H9 (cell line): ENCODE data around the gene FARS2. TPM values are rescaled to one million over a fixed set of nuclear protein-coding genes. Genes with fewer than 3 reads are reported as not detected.

Source experiments
- DNase-seq: peaks from one replicate; pipeline ENCODE4 v3.0.0-alpha.2; 2017
- H2AFZ ChIP-seq: one replicate; pipeline ENCODE4 v1.6.1; 2013; ENCODE audit warnings: mild to moderate bottlenecking, low read length, control low read depth, moderate library complexity
- H2AK5ac ChIP-seq: 2 replicates; pipeline ENCODE4 v1.6.1; 2013; ENCODE audit warnings: low read length, control low read depth, mixed read lengths; ENCODE audit not compliant: insufficient read length
- H2BK120ac ChIP-seq: one replicate; pipeline ENCODE4 v1.6.1; 2013; ENCODE audit warnings: low read depth, mild to moderate bottlenecking, low read length, control low read depth, inconsistent platforms; ENCODE audit not compliant: poor library complexity, severe bottlenecking
- H2BK12ac ChIP-seq: 2 replicates; pipeline ENCODE4 v1.6.1; 2013; ENCODE audit warnings: low read length, control low read depth, mixed read lengths, low read depth; ENCODE audit not compliant: insufficient read length
- H2BK15ac ChIP-seq: 2 replicates; pipeline ENCODE4 v1.6.1; 2013; ENCODE audit warnings: low read depth, low read length, control low read depth
- H2BK20ac ChIP-seq: one replicate; pipeline ENCODE4 v1.6.1; 2013; ENCODE audit warnings: low read depth, mild to moderate bottlenecking, low read length, control low read depth, inconsistent platforms; ENCODE audit not compliant: poor library complexity, severe bottlenecking
- H2BK5ac ChIP-seq: 2 replicates; pipeline ENCODE4 v1.6.1; 2013; ENCODE audit warnings: low read length, control low read depth, mixed read lengths; ENCODE audit not compliant: insufficient read length
- H3K14ac ChIP-seq: 2 replicates; pipeline ENCODE4 v1.6.1; 2013; ENCODE audit warnings: low read length, control low read depth; ENCODE audit not compliant: insufficient read depth
- H3K18ac ChIP-seq: 2 replicates; pipeline ENCODE4 v1.6.1; 2013; ENCODE audit warnings: low read depth, mild to moderate bottlenecking, mixed read lengths, low read length, control low read depth; ENCODE audit not compliant: insufficient read length
- H3K23ac ChIP-seq: 2 replicates; pipeline ENCODE4 v1.6.1; 2013; ENCODE audit warnings: low read length, control low read depth, mixed read lengths, low read depth; ENCODE audit not compliant: insufficient read length
- H3K23me2 ChIP-seq: 2 replicates; pipeline ENCODE4 v1.6.1; 2013; ENCODE audit warnings: low read depth, mild to moderate bottlenecking, mixed read lengths, low read length, control low read depth; ENCODE audit not compliant: insufficient read length, poor library complexity, severe bottlenecking
- H3K27ac ChIP-seq: 2 replicates; pipeline ENCODE4 v1.5.1; 2013; ENCODE audit warnings: low read length, control low read depth, mixed read lengths, low read depth; ENCODE audit not compliant: insufficient read length
- H3K27me3 ChIP-seq: 2 replicates; pipeline ENCODE4 v1.6.1; 2013; ENCODE audit warnings: low read length, control low read depth, inconsistent platforms; ENCODE audit not compliant: insufficient read depth
- H3K4ac ChIP-seq: 2 replicates; pipeline ENCODE4 v1.6.1; 2013; ENCODE audit warnings: low read depth, mild to moderate bottlenecking, control low read depth, inconsistent platforms, low read length, moderate library complexity
- H3K4me1 ChIP-seq: 2 replicates; pipeline ENCODE4 v1.6.1; 2013; ENCODE audit warnings: low read length, control low read depth, inconsistent platforms; ENCODE audit not compliant: insufficient read depth
- H3K4me2 ChIP-seq: 2 replicates; pipeline ENCODE4 v1.6.1; 2013; ENCODE audit warnings: low read length, control low read depth, mixed read lengths; ENCODE audit not compliant: insufficient read length, insufficient read depth
- H3K56ac ChIP-seq: 2 replicates; pipeline ENCODE4 v1.6.1; 2013; ENCODE audit warnings: low read depth, mild to moderate bottlenecking, mixed read lengths, low read length, control low read depth; ENCODE audit not compliant: insufficient read length
- H3K79me1 ChIP-seq: 2 replicates; pipeline ENCODE4 v1.6.1; 2013; ENCODE audit warnings: low read depth, mild to moderate bottlenecking, moderate library complexity, low read length, control low read depth, inconsistent platforms; ENCODE audit not compliant: insufficient read depth, poor library complexity, severe bottlenecking
- H3K79me2 ChIP-seq: 2 replicates; pipeline ENCODE4 v1.6.1; 2013; ENCODE audit warnings: low read length, control low read depth, inconsistent platforms; ENCODE audit not compliant: insufficient read depth
- H3K9ac ChIP-seq: 2 replicates; pipeline ENCODE4 v1.6.1; 2013; ENCODE audit warnings: low read length, control low read depth, mixed read lengths; ENCODE audit not compliant: insufficient read length; ENCODE audit errors: extremely low read depth
- H3K9me3 ChIP-seq: one replicate; pipeline ENCODE4 v1.6.1; 2013; ENCODE audit warnings: low read depth, low read length, inconsistent platforms; ENCODE audit not compliant: control insufficient read depth
- H3T11ph ChIP-seq: one replicate; pipeline ENCODE4 v1.6.1; 2013; ENCODE audit warnings: mild to moderate bottlenecking, low read length, control low read depth, inconsistent platforms
- H4K20me1 ChIP-seq: one replicate; pipeline ENCODE4 v1.6.1; 2013; ENCODE audit not compliant: control insufficient read depth, insufficient read length, insufficient read depth
- H4K5ac ChIP-seq: 2 replicates; pipeline ENCODE4 v1.6.1; 2013; ENCODE audit warnings: low read depth, mild to moderate bottlenecking, mixed read lengths, low read length, control low read depth; ENCODE audit not compliant: insufficient read length
- H4K8ac ChIP-seq: replicated peaks from 2 replicates; pipeline ENCODE4 v1.6.1; 2013; ENCODE audit warnings: low read length, control low read depth, mixed read lengths, low read depth; ENCODE audit not compliant: insufficient read length
- H4K91ac ChIP-seq: 2 replicates; pipeline ENCODE4 v1.6.1; 2013; ENCODE audit warnings: low read depth, mild to moderate bottlenecking, moderate library complexity, mixed read lengths, low read length, control low read depth; ENCODE audit not compliant: insufficient read length
- H3K27ac Mint-ChIP-seq, 3 experiments: 2 replicates in 2 of 3; 3 replicates in 1 of 3; pipeline ENCODE4 v1.8.0; 2020 to 2021; ENCODE audit warnings: mixed read lengths in 3 of 3, mild to moderate bottlenecking in 1 of 3, moderate library complexity in 1 of 3
- H3K27me3 Mint-ChIP-seq: 2 replicates; pipeline ENCODE4 v1.8.0; 2021; ENCODE audit warnings: low read depth, mild to moderate bottlenecking, moderate library complexity, mixed read lengths
- H3K36me3 Mint-ChIP-seq, 3 experiments: 2 replicates in 2 of 3; 3 replicates in 1 of 3; pipeline ENCODE4 v1.8.0; 2020 to 2021; ENCODE audit warnings: low read depth in 3 of 3, mixed read lengths in 3 of 3; ENCODE audit not compliant: insufficient read depth in 1 of 3
- H3K4me1 Mint-ChIP-seq, 2 experiments: 2 replicates each; pipeline ENCODE4 v1.8.0; 2020; ENCODE audit warnings: mixed read lengths in 2 of 2
- H3K4me3 Mint-ChIP-seq, 2 experiments: 2 replicates in 1 of 2; 3 replicates in 1 of 2; pipeline ENCODE4 v1.8.0; 2020 to 2021; ENCODE audit warnings: mild to moderate bottlenecking in 2 of 2, mixed read lengths in 2 of 2, moderate library complexity in 1 of 2
- H3K9me3 Mint-ChIP-seq, 2 experiments: 2 replicates in 1 of 2; 3 replicates in 1 of 2; pipeline ENCODE4 v1.8.0; 2020; ENCODE audit warnings: mild to moderate bottlenecking in 2 of 2, mixed read lengths in 2 of 2, moderate library complexity in 1 of 2
- WGBS: extraction: QIAGEN DNeasy Blood & Tissue Kit; methylation state at CpG from one replicate; pipeline ENCODE4 v1.1.7; 2013; ENCODE audit warnings: missing lambda C conversion rate, low lambda C conversion rate, mixed read lengths; ENCODE audit not compliant: insufficient read length; ENCODE audit errors: extremely low coverage; 5-methylcytosine and 5-hydroxymethylcytosine counted together
- total RNA-seq: library from RNA; stranded (reverse); gene quantifications from 2 replicates; pipeline ENCODE4 v1.2.1, GENCODE V29; 2021
- TF ChIP-seq, protein P1 (sequence below): fragments of 200-600 bp; sonication (generic); conservative IDR thresholded peaks from 3 replicates; pipeline ENCODE4 v1.8.0; 2021; ENCODE audit warnings: antibody characterized with exemption, mild to moderate bottlenecking

Gene FARS2
- total RNA-seq, 1 experiment from 2014 or later: 8.5 TPM

DNA sequence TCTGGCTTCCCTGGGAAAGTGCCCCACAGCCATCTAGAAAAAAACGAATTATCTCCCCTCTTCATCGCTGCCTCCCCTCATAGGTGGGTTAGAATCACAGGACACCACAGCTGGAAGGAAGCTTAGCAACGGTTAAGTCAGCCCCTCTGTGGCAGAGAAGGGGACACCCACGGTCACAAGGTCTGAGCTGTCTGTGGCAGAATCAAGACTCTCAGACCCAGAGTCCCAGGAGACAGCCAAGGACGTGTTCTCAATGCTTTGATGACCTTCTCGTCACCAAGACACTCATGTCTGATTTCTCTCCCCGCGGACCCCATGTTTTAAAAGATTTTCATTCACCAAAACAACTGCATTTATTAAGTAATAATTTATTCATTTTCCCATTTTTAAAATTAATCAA lies 523.9 kb downstream of the FARS2 start:
- H3K36me3 Mint-ChIP-seq: no peaks in the 10 kb centered on the region
- no peak overlapping the region for H3K18ac ChIP-seq
- no peak overlapping the region for H2BK12ac ChIP-seq
- no peak overlapping the region for H2AFZ ChIP-seq
- H3K23me2 ChIP-seq: no peaks in the 10 kb centered on the region
- H3K9me3 ChIP-seq: no peaks in the 10 kb centered on the region
- WGBS: no CpG with 5 or more reads among the region's 8 CpGs
- H3K4ac ChIP-seq: no peak overlapping the region
- H4K91ac ChIP-seq: no peak overlapping the region
- no peaks in the 10 kb centered on the region for H3K27me3 ChIP-seq
- no peaks in the 10 kb centered on the region for H3K79me2 ChIP-seq
- H2BK15ac ChIP-seq: no peak overlapping the region
- H3K4me3 Mint-ChIP-seq: no peak overlapping the region
- H3K56ac ChIP-seq: no peak overlapping the region
- H3K4me1 Mint-ChIP-seq: peaks cover 26 to 35% of the 10 kb centered on the region in 2 experiments
- no peak overlapping the region for H3K27ac ChIP-seq
- H2BK5ac ChIP-seq: no peak overlapping the region
- no peaks in the 10 kb centered on the region for H3K79me1 ChIP-seq
- no peak overlapping the region for H3K9ac ChIP-seq
- no peaks in the 10 kb centered on the region; a peak in 1 of 5 replicates for H3K9me3 Mint-ChIP-seq
- no peak overlapping the region for H3K23ac ChIP-seq
- H3K14ac ChIP-seq: no peak overlapping the region
- H4K20me1 ChIP-seq: no peaks in the 10 kb centered on the region
- H4K8ac ChIP-seq: no peak overlapping the region
- H3K4me1 ChIP-seq: no peaks in the 10 kb centered on the region; the same call in 1 of the 2 replicates
- no peak for DNase-seq
- TF ChIP-seq, protein P1, sequence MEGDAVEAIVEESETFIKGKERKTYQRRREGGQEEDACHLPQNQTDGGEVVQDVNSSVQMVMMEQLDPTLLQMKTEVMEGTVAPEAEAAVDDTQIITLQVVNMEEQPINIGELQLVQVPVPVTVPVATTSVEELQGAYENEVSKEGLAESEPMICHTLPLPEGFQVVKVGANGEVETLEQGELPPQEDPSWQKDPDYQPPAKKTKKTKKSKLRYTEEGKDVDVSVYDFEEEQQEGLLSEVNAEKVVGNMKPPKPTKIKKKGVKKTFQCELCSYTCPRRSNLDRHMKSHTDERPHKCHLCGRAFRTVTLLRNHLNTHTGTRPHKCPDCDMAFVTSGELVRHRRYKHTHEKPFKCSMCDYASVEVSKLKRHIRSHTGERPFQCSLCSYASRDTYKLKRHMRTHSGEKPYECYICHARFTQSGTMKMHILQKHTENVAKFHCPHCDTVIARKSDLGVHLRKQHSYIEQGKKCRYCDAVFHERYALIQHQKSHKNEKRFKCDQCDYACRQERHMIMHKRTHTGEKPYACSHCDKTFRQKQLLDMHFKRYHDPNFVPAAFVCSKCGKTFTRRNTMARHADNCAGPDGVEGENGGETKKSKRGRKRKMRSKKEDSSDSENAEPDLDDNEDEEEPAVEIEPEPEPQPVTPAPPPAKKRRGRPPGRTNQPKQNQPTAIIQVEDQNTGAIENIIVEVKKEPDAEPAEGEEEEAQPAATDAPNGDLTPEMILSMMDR: no peak
- H2BK20ac ChIP-seq: no peak overlapping the region
- H3K27ac Mint-ChIP-seq: no peak overlapping the region
- no peak overlapping the region for H3T11ph ChIP-seq
- H3K4me2 ChIP-seq: no peak overlapping the region
- no peaks in the 10 kb centered on the region for H3K27me3 Mint-ChIP-seq
- no peak overlapping the region for H2BK120ac ChIP-seq
- H2AK5ac ChIP-seq: no peak overlapping the region
- H4K5ac ChIP-seq: no peak overlapping the region
